MG63 (cell line): ENCODE measurements around the gene PIP4P1. TPM values are rescaled to one million over a fixed set of nuclear protein-coding genes. Genes with fewer than 3 reads are reported as not detected.

Experiments
- DNase-seq: peaks from one replicate; pipeline ENCODE4 v3.0.0-alpha.2; 2020
- H3K27me3 ChIP-seq: fragments of 250-450 bp; sonication (Bioruptor Pico); 2 replicates; pipeline ENCODE4 v1.5.1; 2020; ENCODE audit warnings: mild to moderate bottlenecking, moderate library complexity
- H3K36me3 ChIP-seq: fragments of 250-450 bp; sonication (Bioruptor Pico); 2 replicates; pipeline ENCODE4 v1.5.1; 2020; ENCODE audit warnings: mild to moderate bottlenecking, moderate library complexity
- H3K4me3 ChIP-seq: fragments of 250-450 bp; sonication (Bioruptor Pico); 2 replicates; pipeline ENCODE4 v1.5.1; 2020; ENCODE audit warnings: mild to moderate bottlenecking, moderate library complexity
- H3K9me3 ChIP-seq: fragments of 250-450 bp; sonication (Bioruptor Pico); 2 replicates; pipeline ENCODE4 v1.5.1; 2020; ENCODE audit warnings: mild to moderate bottlenecking, moderate library complexity
- total RNA-seq: library from RNA; depleted of rRNA; stranded (reverse); fragments of >200 nt; shearing (Covaris generic); gene quantifications from 2 replicates; pipeline ENCODE4 v1.2.3, GENCODE V29; 2014; ENCODE audit warnings: low replicate concordance

The PIP4P1 gene
- total RNA-seq, 1 experiment from 2014 or later, result 23.3 TPM

DNA sequence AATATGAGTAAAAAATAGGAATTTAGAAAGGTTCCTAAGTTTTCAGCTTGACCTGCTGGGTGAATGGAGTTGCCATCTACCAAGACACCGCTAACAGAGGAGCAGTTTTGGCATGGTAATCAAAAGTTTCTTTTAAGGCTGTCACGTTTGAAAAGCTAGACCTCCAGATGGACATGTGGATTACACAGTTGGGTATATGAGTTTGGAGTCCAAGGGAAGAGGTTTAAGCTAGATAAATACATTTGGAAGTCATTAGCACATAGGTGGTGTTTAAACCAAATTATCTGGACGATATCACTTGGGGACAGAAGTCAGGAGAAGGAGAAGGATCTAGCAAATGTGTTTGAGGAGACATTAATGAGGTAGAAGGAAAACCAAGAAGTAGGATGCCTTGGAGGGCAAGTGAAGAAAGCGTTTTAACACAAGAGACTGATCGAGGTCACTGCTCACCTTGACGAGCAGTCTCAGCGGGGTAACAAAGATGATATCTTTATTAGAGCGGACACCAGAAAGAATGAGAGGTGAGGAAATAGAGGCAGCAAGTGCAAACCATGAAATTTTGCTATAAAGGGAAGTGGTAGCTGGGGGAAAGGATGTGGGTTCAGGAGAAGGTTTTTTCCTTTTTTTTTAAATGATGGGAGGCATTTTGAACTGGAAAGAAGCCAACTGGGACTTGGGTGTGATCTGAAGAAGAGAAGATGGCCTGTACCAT, 25.6 kb upstream of the PIP4P1 start:
- Histone ChIP-seq H3K9me3 (no peaks in the 10 kb centered on the region), H3K27me3 (no peaks in the 10 kb centered on the region; the same call in 1 of the 2 replicates), H3K36me3 (no peaks in the 10 kb centered on the region)

DNA sequence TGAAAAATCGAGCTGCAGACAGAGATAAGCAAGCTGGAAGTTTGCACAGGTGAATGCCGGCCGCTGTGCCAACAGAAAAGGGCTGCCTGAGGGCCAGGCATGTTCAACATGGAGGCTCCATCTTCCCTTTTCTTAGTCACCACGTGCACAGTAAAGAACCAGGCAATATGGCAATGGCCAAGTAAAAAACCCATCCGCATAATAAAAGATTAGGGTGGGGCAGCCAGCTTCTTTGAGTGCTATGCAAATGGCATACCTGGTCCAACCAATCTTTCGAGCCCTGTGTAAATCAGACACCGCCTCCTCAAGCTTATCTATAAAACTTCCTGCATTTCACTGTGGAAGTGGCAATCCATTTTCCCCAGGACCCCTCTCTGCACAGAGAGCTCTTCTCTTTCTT, 24.7 kb upstream of the PIP4P1 start:
- H3K27me3 ChIP-seq, result no peaks in the 10 kb centered on the region
- H3K4me3 ChIP-seq, result no peak overlapping the region
- no peaks in the 10 kb centered on the region for H3K36me3 ChIP-seq

More for the DNA sequence above, 25.6 kb upstream of the PIP4P1 start:
- no peak for DNase-seq
- H3K4me3 ChIP-seq, result no peak overlapping the region

DNA sequence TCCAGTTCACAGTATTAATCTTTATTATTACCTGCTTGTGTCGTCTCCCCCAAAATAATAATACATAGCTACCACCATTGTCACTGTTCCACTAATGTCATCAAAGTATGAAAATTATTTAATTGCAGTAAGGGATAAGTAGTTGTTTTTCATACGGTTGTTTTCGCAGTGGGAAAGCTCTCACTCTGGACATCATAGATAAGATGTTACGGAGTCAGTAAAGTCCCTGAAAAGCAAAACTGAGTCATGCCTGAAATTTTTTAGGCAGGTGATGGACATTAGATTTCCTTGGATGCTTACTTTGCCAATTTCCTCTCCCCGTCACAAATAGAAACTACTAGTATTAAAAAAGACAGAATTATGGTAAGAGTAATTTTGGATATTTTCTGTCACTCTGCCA, 21.1 kb upstream of the PIP4P1 start:
- Histone ChIP-seq H3K27me3 (no peaks in the 10 kb centered on the region), H3K36me3 (no peaks in the 10 kb centered on the region), H3K4me3 (no peak overlapping the region), H3K9me3 (no peaks in the 10 kb centered on the region)
- DNase-seq, result no peak

More for the DNA sequence above, 24.7 kb upstream of the PIP4P1 start:
- no peaks in the 10 kb centered on the region for H3K9me3 ChIP-seq
- DNase-seq, result no peak

DNA sequence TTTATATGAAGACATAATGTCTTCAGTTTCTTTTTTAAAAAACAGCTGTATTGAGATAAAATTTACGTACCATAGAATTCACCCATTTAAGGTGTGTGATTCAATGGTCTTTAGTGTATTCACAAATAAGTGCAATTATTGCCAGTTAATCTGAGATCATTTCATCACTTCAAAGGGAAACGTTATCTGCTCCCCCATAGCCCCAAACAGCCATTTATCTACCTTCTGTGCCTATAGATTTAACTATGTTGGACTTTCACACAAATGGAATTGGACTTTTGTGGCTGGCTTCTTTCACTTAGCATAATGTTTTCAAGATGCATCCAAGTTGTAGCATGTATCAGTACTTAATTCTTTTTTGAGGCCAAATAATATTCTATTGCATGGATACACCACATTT, 17.7 kb upstream of the PIP4P1 start:
- no peaks in the 10 kb centered on the region for H3K9me3 ChIP-seq
- no peak for DNase-seq
- H3K4me3 ChIP-seq, result no peak overlapping the region
- peaks cover 4% of the 10 kb centered on the region; the same call in 1 of the 2 replicates for H3K36me3 ChIP-seq
- no peaks in the 10 kb centered on the region for H3K27me3 ChIP-seq

DNA sequence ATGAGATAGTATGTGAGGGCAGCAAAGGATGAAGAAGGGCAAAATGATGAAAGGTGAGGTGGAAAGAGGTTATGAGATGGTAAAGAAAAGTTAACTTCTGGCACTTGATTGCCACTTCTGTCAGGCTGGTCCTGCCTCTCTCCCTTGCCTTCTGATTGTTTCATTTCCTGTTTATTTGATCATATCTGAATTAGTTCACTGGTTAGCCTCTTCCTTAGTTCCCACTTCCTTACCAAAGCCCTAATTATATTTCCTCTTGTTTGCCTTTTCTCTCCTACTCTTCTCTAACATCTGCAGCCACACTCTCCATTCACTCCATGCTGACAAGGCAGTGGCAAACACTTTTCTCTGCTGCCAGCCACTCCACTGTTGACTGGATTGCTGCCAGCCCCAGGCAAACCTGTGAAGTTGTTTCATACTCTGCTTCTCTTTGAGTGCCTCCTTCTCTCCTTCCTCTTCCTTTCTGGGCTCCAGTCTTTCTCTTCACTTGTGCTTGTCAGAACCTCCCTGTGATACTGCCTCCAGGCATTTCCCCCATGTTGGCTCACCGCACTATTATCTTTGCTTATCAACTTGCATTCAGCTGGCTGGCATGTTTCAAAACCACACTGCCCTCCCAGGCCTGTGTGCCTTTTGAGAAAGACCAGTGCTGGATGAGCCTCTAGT, 16.1 kb upstream of the PIP4P1 start:
- peaks cover 4% of the 10 kb centered on the region; the same call in 1 of the 2 replicates for H3K36me3 ChIP-seq
- no peak for DNase-seq

DNA sequence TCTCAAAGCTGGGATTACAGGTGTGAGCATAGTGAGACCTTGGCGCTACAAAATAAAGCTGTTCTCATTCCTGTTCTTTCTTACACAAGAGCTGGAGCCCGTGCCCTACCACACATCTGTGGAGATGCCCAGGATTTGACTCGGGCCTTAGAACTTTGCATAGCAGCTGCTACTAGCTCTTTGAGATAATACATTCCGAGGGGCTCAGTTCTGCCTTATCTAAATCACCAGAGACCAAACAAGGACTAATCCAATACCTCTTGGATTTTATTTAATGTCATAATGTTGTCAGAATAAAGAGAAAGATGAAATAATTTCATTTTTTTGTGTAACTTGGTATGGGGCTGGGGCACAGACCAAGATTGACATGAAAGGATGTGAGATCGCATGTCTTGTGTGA, 15.5 kb upstream of the PIP4P1 start:
- Histone ChIP-seq H3K9me3 (no peaks in the 10 kb centered on the region), H3K36me3 (peaks cover 4% of the 10 kb centered on the region; the same call in 1 of the 2 replicates), H3K4me3 (no peak overlapping the region), H3K27me3 (no peaks in the 10 kb centered on the region)
- no peak for DNase-seq

More for the DNA sequence above, 16.1 kb upstream of the PIP4P1 start:
- Histone ChIP-seq H3K27me3 (no peaks in the 10 kb centered on the region), H3K4me3 (no peak overlapping the region), H3K9me3 (no peaks in the 10 kb centered on the region)

DNA sequence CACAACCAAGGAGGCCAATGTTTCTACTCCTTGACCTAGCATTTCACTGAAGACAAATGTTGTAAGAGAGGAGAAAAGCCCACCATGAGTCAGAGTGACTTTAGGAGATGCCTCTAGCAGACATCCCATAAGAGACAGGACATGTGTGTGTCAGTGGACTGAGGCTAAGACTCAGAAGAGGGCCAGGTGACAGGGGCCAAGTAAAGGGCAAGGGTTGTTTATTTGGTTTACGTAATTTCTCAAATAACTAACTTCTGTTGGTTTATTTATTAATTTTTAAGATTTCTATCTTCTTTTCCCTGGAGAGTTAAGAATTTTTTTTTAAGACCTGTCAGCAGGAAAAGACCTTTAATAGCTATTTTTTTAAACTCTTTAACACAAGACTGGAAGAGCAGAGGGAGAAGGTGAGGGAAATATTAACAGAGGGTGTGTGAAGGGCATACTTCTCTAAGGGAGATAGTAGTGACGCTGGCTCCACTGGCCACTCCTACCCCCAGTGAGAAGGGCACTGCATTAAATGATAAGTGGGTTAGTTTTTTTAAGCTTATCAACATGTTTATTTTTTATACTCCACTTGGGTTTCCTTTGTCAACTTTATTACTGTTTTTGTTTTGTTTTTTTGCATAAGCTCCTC, 11.4 kb upstream of the PIP4P1 start:
- Histone ChIP-seq H3K36me3 (peaks cover 4% of the 10 kb centered on the region; the same call in 1 of the 2 replicates), H3K9me3 (no peaks in the 10 kb centered on the region), H3K4me3 (no peak overlapping the region), H3K27me3 (no peaks in the 10 kb centered on the region)
- DNase-seq, result no peak

DNA sequence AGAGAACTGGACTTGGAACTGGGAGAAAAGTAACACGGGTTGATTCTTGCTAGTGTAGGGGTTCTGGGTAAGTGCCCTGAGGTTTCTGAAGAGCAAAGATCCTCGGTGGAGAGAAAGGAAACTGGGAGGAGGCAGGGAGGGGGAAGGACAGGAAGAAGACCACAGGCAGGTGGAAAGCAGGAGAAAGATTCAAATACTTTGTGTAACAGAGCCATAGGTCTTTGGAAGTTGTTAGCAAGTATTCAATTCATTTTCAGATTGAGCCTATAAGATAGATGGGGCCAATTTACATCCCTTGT, 9.3 kb upstream of the PIP4P1 start:
- H3K36me3 ChIP-seq, result peaks cover 4% of the 10 kb centered on the region; the same call in 1 of the 2 replicates
- H3K9me3 ChIP-seq, result no peaks in the 10 kb centered on the region
- DNase-seq, result no peak

DNA sequence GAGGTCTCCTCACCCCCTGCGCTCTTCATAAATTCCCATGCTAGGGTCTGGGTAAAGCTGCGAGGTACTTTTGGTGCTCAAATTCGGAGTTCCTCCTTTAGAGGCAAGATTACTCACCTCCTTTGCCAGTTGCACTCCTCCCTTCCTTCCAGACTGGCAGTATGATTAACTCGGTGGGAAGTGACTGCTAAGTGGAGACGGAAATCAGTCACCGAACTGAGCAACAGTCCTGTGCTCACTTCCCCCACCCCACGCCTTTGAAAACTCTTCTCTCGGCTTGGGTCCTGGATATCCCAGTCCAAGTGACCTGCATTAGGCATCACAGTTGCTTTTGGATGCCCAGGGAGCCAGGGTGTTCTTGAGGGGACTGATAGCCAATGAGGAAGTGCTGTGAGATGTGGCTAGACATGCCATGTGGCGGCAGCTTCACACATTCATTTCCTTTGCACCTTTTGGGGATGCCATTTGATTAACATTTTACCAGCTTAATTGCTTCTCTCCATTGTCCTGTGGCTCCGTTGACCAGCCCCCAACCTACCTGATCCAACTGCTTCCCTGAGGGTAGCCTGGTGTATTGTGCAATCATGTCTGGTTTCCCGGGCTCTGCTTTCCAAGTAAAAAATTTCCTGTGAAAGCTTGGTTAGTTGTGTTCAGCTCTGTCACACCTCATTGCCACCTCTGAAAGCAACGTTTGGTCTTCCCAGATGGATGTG, 8.8 kb upstream of the PIP4P1 start:
- DNase-seq, result peak; percentile 51
- H3K36me3 ChIP-seq, result peaks cover 4% of the 10 kb centered on the region; the same call in 1 of the 2 replicates
- no peaks in the 10 kb centered on the region for H3K27me3 ChIP-seq
- no peaks in the 10 kb centered on the region for H3K9me3 ChIP-seq
- peak overlapping the region; percentile 59 for H3K4me3 ChIP-seq

More for the DNA sequence above, 9.3 kb upstream of the PIP4P1 start:
- no peaks in the 10 kb centered on the region for H3K27me3 ChIP-seq
- H3K4me3 ChIP-seq, result peak overlapping the region; percentile 59

DNA sequence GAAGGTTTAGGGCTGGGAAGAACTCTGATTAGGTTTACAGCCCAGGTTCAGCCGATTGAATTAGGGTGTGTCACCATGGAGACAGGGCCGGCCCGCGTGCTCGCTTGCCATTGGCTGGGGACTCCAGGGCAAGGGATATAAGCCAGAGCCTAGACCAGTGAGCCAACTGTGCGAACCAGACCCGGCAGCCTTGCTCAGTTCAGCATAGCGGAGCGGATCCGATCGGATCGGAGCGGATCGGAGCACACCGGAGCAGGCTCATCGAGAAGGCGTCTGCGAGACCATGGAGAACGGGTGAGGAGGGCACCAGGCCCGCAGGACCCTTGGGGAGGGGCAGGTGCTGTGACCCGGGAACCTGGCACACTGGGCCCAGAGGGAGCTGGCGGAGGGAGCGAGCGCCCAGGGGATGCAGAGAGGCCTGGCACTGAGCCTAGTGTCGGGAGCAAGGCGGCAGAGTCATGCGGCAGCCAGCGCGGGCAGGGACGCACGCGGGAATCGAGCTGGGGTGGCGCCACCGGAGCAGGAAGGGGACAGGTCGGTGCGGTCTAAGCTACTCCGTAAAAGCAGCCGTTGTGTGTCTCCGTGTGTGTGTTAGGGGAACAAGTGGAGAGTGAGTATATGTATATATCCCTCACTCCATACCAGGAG, 8.1 kb upstream of the PIP4P1 start, which contains the start of gene PNP:
Gene PNP (plus strand): TSS at position 165 of the 648 bp plus-strand sequence. CDS start 119 bp downstream, at position 284.
- DNase-seq, result peak; percentile 78
- H3K4me3 ChIP-seq, result peak within 1 kb of the TSS; percentile 59
- no peaks in the 10 kb centered on the region for H3K27me3 ChIP-seq
- no peaks in the 10 kb centered on the region for H3K9me3 ChIP-seq
- peaks cover 4% of the 10 kb centered on the region; the same call in 1 of the 2 replicates for H3K36me3 ChIP-seq

DNA sequence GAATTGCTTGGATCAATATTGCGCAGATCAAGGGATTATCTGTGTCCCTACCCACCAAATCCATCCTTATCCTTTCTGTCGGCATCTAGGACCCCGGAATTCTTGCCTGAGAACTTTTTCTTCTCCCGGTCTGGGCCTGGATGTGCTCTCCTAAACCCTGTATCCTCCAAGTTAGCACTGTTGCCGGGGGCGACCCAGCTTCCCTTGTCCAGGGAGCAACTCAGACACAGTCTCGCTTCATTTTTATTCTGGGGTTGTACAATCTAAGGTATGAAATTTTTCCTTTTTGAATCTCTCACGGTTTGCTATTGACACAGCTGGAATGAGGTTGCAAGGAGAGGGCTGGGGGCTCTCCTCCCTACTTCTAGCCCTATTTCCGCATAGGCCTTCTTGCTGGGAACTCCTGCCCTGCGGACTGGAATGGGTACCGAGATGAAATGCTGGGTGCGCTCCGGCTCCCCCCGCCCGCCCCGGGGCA, 7.6 kb upstream of the PIP4P1 start:
- H3K4me3 ChIP-seq, result peak overlapping the region; percentile 59
- DNase-seq, result no peak
- no peaks in the 10 kb centered on the region for H3K9me3 ChIP-seq
- no peaks in the 10 kb centered on the region for H3K27me3 ChIP-seq
- H3K36me3 ChIP-seq, result no peaks in the 10 kb centered on the region

DNA sequence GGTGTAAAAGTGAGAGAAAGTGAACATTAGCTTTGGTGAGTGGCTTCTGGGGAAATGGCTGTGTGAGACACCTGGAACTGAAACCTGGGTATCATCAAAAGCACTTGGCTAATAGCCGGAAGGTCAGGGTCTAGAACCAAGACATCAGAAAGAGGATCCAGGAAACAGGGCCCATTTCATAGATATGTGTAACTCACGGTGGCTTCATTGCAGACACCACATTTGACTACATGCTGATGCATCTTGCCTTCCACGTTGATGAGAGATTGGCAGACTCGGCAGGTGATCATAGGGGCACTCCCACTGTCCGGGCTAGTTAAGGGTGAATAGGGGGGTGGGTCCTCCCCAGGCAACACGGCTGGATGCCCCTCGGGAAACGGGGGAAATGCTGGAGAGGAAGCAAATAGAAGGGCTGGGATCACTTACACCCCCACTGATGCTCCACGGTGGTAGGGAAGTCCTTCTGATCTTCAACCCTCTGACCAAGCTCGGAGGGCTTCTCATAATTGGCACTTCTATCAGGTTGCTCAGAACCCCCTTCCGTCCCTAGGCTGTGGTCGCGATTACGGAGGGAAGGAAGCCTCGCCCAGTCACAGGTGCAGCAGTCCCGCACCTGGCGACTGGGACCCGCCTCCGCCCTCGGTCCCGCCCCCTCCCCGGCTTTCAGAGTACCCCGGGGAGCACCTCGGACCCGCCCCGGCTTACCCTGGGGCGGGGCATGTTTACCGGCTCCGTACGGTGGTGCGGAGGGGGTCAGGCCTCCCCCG, 593 bp downstream of the PIP4P1 start:
- DNase-seq, result no peak

DNA sequence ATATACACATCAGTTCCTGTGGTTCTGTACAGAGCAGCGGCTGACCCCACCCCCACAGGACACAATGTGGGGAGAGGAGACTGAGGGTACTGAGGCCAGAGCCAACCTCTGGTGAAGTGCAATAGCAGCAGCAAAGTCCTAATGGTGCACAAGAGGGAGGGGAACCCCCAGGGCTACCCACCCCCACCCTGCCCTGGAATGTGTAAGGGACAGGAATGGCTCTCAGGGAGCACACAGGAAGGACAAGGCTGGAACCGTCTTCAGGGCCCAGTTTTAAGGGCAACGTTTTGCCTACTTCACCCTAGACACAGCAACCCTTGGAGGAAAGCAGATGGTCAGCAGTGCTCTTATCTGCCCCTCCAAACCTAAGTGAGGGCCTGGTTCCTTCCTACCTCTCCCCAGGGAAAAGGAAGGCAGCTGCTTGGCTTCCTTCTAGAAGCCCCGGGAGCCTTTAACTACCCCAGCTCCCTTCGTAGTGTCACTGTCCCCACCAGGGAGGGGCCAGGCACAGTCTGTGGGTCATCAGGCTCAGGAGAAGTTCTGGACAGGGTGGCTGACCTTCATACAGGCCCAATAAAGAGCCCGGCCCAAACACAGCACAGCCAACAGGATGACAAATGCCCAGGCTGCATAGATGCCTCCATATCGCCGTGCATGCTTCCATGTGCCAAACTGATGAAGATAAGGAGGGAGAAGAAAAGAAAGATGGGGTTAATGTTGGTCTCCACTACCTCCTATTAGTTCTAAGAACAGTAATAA, 3.0 kb downstream of the PIP4P1 start:
- no peaks in the 10 kb centered on the region for H3K9me3 ChIP-seq
- no peak for DNase-seq
- H3K27me3 ChIP-seq, result no peaks in the 10 kb centered on the region

More for the DNA sequence above, 593 bp downstream of the PIP4P1 start:
- H3K36me3 ChIP-seq, result peaks cover 29% of the 10 kb centered on the region
- peak overlapping the region; percentile 68 for H3K4me3 ChIP-seq
- H3K9me3 ChIP-seq, result no peaks in the 10 kb centered on the region
- no peaks in the 10 kb centered on the region for H3K27me3 ChIP-seq

DNA sequence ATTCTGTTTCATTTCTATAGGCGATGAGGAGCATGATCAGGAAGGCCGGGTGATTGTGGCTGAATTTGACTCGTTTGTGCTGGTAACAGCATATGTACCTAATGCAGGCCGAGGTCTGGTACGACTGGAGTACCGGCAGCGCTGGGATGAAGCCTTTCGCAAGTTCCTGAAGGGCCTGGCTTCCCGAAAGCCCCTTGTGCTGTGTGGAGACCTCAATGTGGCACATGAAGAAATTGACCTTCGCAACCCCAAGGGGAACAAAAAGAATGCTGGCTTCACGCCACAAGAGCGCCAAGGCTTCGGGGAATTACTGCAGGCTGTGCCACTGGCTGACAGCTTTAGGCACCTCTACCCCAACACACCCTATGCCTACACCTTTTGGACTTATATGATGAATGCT, 4.3 kb downstream of the PIP4P1 start:
- Histone ChIP-seq H3K9me3 (no peaks in the 10 kb centered on the region), H3K27me3 (no peaks in the 10 kb centered on the region), H3K36me3 (peaks cover 32% of the 10 kb centered on the region), H3K4me3 (no peak overlapping the region; the same call in 1 of the 2 replicates)
- DNase-seq, result no peak

More for the DNA sequence above, 3.0 kb downstream of the PIP4P1 start:
- no peak overlapping the region for H3K4me3 ChIP-seq
- H3K36me3 ChIP-seq, result peaks cover 29% of the 10 kb centered on the region
